Measurements from ENCODE around the gene SLC23A2.

GRCh38 chr20:4894409-4894808, 106.9 kb downstream of the SLC23A2 start:
- TF ChIP-seq EP300 (IDR thresholded peaks at IDR 0.05): no peak
- no peak for TF ChIP-seq CTCF (IDR thresholded peaks at IDR 0.05)
- TF ChIP-seq POLR2A (IDR thresholded peaks at IDR 0.05): no peak

All from sigmoid colon (tissue), 4 donors.